ENCODE measurements around the gene DNM3.
A peak's percentile ranks its signal among the peaks of the same experiment; 100 is the strongest.

DNM3 gene

GRCh38 chr1:172168597-172168872 is 327.2 kb downstream of the DNM3 start:
- TF ChIP-seq CTCF (IDR thresholded peaks at IDR 0.05; ENCODE audit: insufficient read depth, low read depth, low read length, missing control alignments): no peak
- no peak overlapping the region for H3K4me3 ChIP-seq (ENCODE audit: low read length)
- DNase-seq (ENCODE audit: low read depth): no peak

- no peak for DNase-seq (ENCODE audit: low read depth)
- no peak overlapping the region for H3K4me3 ChIP-seq (ENCODE audit: low read length)
- TF ChIP-seq CTCF (IDR thresholded peaks at IDR 0.05; ENCODE audit: insufficient read depth, low read depth, low read length, missing control alignments): no peak
These were observed 328.5 kb downstream of the DNM3 start for GRCh38 chr1:172169836-172170235.

- no peak for TF ChIP-seq CTCF (IDR thresholded peaks at IDR 0.05; ENCODE audit: insufficient read depth, low read depth, low read length, missing control alignments)
- H3K4me3 ChIP-seq (ENCODE audit: low read length): no peak overlapping the region
- no peak for DNase-seq (ENCODE audit: low read depth)
These were observed 331.1 kb downstream of the DNM3 start for GRCh38 chr1:172172352-172172831.

GRCh38 chr1:172176206-172176605 is 334.9 kb downstream of the DNM3 start:
- no peak for TF ChIP-seq CTCF (IDR thresholded peaks at IDR 0.05; ENCODE audit: insufficient read depth, low read depth, low read length, missing control alignments)
- H3K4me3 ChIP-seq (ENCODE audit: low read length): no peak overlapping the region
- no peak for DNase-seq (ENCODE audit: low read depth)

GRCh38 chr1:172177849-172178248 is 336.6 kb downstream of the DNM3 start:
- no peak for TF ChIP-seq CTCF (IDR thresholded peaks at IDR 0.05; ENCODE audit: insufficient read depth, low read depth, low read length, missing control alignments)

GRCh38 chr1:172178886-172179285 is 337.6 kb downstream of the DNM3 start:
- TF ChIP-seq CTCF (IDR thresholded peaks at IDR 0.05; ENCODE audit: insufficient read depth, low read depth, low read length, missing control alignments): no peak
- H3K4me3 ChIP-seq (ENCODE audit: low read length): no peak overlapping the region

More at GRCh38 chr1:172177849-172178248, 336.6 kb downstream of the DNM3 start:
- H3K4me3 ChIP-seq (ENCODE audit: low read length): no peak overlapping the region
- DNase-seq (ENCODE audit: low read depth): peak; percentile 71

GRCh38 chr1:172179918-172180317 is 338.6 kb downstream of the DNM3 start:
- TF ChIP-seq CTCF (IDR thresholded peaks at IDR 0.05; ENCODE audit: insufficient read depth, low read depth, low read length, missing control alignments): no peak
- H3K4me3 ChIP-seq (ENCODE audit: low read length): no peak overlapping the region
- no peak for DNase-seq (ENCODE audit: low read depth)

More at GRCh38 chr1:172178886-172179285, 337.6 kb downstream of the DNM3 start:
- no peak for DNase-seq (ENCODE audit: low read depth)

Data from epithelial cell of esophagus (primary cell).